ENCODE measurements around the gene RHEBL1. TPM values are rescaled to one million over a fixed set of nuclear protein-coding genes. Genes with fewer than 3 reads are reported as not detected.

RHEBL1 gene
- total and polyA plus RNA-seq, 2 of the 4 experiments (the other 2 are of a cell fraction), result 0.62 to 0.72 TPM

DNA sequence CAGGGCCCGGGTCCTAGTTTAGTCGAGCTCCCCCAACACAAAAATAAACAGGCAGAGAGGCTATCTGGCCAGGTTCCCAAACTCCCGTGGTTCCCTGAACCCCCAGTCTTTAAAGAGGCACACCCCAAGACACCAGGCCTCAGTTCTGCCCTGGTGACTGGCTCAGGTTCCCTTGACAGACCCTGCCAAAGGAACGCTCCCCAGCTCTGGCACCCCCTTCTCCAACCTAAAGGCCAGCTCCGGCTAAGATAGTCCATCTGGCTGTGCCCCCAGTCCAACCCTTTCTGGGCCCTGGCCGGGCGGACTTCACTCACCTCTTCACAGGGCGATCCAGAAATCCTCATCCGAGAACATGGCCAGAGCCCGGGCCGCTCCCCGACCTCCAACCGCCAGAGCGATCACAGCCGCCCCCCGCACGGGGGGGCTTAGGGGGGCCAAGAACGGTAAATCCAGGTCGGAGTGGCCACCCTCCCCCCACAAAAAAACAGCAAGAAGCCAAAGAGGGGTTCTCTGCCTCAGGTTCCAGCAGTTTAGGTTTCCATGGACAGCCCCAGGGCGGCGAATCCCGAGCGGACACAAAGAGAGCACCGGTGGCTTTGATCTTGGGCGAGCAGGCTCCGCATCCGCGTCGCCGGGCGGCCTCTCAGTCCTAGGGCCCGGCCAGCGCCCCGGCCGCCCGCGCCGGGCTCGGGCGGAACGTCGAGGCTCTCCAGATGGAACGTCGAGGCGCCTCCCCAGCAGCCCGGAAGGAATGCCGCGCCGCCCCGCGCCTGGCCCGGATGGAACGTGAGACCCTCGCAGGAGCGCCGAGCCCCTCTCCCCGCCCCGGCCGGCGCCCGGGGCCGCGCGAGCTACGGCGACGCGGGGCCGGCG lies 10.2 kb downstream of the RHEBL1 start:
- H3K56ac ChIP-seq (ENCODE audit: extremely low read depth, insufficient read depth, low read length), result peak overlapping the region; percentile 81
- peak overlapping the region; percentile 98 for H2BK5ac ChIP-seq (ENCODE audit: low read depth, low read length, poor library complexity, severe bottlenecking)
- intact Hi-C loops (cut with micrococcal nuclease), result no loop called here
- H3K4me3 ChIP-seq (ENCODE audit: insufficient read depth, low read depth, low read length), result peak overlapping the region; percentile 81
- H3K27me3 ChIP-seq (ENCODE audit: control insufficient read depth, insufficient read depth, low read length), result no peaks in the 10 kb centered on the region
- peaks cover 6% of the 10 kb centered on the region for H3K36me3 ChIP-seq (ENCODE audit: control insufficient read depth, insufficient read depth, low read length)
- H4K5ac ChIP-seq (ENCODE audit: low read depth, low read length), result 0 out of 2 replicates have a peak overlapping the region, but pooled peaks have one; percentile 7
- H2BK20ac ChIP-seq (ENCODE audit: low read depth, low read length), result no peak overlapping the region
- POLR2A ChIA-PET (ENCODE audit: unreplicated experiment), result interaction anchor here (1.1 kb wide), 1 partner anchor 71 kb away, joined by 4 read pairs; the partner anchor contains the start of gene TUBA1B
- H3K9ac ChIP-seq (ENCODE audit: low read depth, low read length), result peak overlapping the region; percentile 94
- dilution Hi-C loops (cut with HindIII; ENCODE audit: low sequenced_read_pairs, unreplicated experiment), result no loop called here
- H3K9me1 ChIP-seq (ENCODE audit: insufficient read depth, low read length), result peaks cover 24% of the 10 kb centered on the region
- H2AK5ac ChIP-seq (ENCODE audit: low read depth, low read length), result peak overlapping the region; percentile 83
- DNase-seq (no peak), ATAC-seq (ENCODE audit: low read depth) (peak; percentile 2)
- peak overlapping the region; percentile 98 for H3K27ac ChIP-seq (ENCODE audit: insufficient read depth, low read length)
- H4K20me1 ChIP-seq (ENCODE audit: insufficient read depth, low read length), result peaks cover 49% of the 10 kb centered on the region
- H3K4ac ChIP-seq (ENCODE audit: low read depth, low read length), result peak overlapping the region; percentile 94
- peaks cover 7% of the 10 kb centered on the region for H3K4me1 ChIP-seq (ENCODE audit: control insufficient read depth, insufficient read depth, low read length)
- H2BK15ac ChIP-seq (ENCODE audit: low read depth, low read length), result no peak overlapping the region
- peak overlapping the region; percentile 99 for H3K14ac ChIP-seq (replicated peaks; ENCODE audit: low read depth, low read length)
- H3K79me1 ChIP-seq (ENCODE audit: low read depth in 1 of 2, low read length in 2 of 2), result peaks cover 15 to 59% of the 10 kb centered on the region in 2 experiments; a peak in 3 of 4 replicates
- H2AK9ac ChIP-seq (replicated peaks; ENCODE audit: low read depth, low read length, poor library complexity), result peak overlapping the region; percentile 98
- in situ Hi-C loops (cut with MboI; ENCODE audit: low sequenced_read_pairs), result loop anchor here (5.0 kb wide), 1 partner anchor 178 kb away; no protein-coding TSS in a partner anchor
- no peak overlapping the region for H2BK120ac ChIP-seq (ENCODE audit: low read depth, low read length)
- no peak overlapping the region for H3K18ac ChIP-seq (ENCODE audit: low read depth, low read length)
- WGBS, 2 experiments (ENCODE audit: extremely low coverage in 2 of 2, insufficient read length in 1 of 2), result 4% methylated on average over 16 of the region's 70 CpGs; no CpG with 5 or more reads in 1 of the 2 experiments
- peak overlapping the region; percentile 77 for H4K91ac ChIP-seq (ENCODE audit: insufficient read depth, low read depth, low read length)
- no TSS peak for BruUV-seq (replicated peaks)
- peak overlapping the region; percentile 81 for H3K23ac ChIP-seq (ENCODE audit: low read depth, low read length)
- peak overlapping the region; percentile 100 for H2AFZ ChIP-seq (replicated peaks; ENCODE audit: low read length, poor library complexity)
- H3K9me3 ChIP-seq (ENCODE audit: control insufficient read depth, insufficient read depth, low read length), result no peaks in the 10 kb centered on the region
- H3K4me2 ChIP-seq (ENCODE audit: low read depth, low read length), result peak overlapping the region; percentile 97
- peak overlapping the region in 1 of 2 experiments; percentile 96; a peak in 3 of 4 replicates for H4K8ac ChIP-seq (ENCODE audit: low read depth in 2 of 2, low read length in 2 of 2)
- CTCF ChIA-PET, result no interaction called here
- TF ChIP-seq, protein P1, sequence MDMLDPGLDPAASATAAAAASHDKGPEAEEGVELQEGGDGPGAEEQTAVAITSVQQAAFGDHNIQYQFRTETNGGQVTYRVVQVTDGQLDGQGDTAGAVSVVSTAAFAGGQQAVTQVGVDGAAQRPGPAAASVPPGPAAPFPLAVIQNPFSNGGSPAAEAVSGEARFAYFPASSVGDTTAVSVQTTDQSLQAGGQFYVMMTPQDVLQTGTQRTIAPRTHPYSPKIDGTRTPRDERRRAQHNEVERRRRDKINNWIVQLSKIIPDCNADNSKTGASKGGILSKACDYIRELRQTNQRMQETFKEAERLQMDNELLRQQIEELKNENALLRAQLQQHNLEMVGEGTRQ (IDR thresholded peaks at IDR 0.05; ENCODE audit: low read depth, low read length), result no peak
- TF ChIP-seq POLR2A (IDR thresholded peaks at IDR 0.05; ENCODE audit: low read depth, low read length) (no peak), SMC3 (IDR thresholded peaks at IDR 0.05; ENCODE audit: low read depth, low read length) (no peak), FOS (IDR thresholded peaks at IDR 0.05; ENCODE audit: low read depth, low read length) (no peak), CEBPB (IDR thresholded peaks at IDR 0.05; ENCODE audit: low read depth, low read length) (no peak), RFX5 (IDR thresholded peaks at IDR 0.05; ENCODE audit: low read depth, low read length) (no peak), MAFK (IDR thresholded peaks at IDR 0.05; ENCODE audit: low read depth, low read length) (no peak), CHD1 (IDR thresholded peaks at IDR 0.05; ENCODE audit: low read depth, low read length) (no peak), RCOR1 (IDR thresholded peaks at IDR 0.05; ENCODE audit: insufficient replicate concordance, low read length) (no peak), RAD21 (IDR thresholded peaks at IDR 0.05; ENCODE audit: low read length) (no peak), MAZ (IDR thresholded peaks at IDR 0.05; ENCODE audit: borderline replicate concordance, low read depth, low read length) (no peak), BHLHE40 (IDR thresholded peaks at IDR 0.05; ENCODE audit: low read depth, low read length) (no peak)
- TF ChIP-seq, protein P2, sequence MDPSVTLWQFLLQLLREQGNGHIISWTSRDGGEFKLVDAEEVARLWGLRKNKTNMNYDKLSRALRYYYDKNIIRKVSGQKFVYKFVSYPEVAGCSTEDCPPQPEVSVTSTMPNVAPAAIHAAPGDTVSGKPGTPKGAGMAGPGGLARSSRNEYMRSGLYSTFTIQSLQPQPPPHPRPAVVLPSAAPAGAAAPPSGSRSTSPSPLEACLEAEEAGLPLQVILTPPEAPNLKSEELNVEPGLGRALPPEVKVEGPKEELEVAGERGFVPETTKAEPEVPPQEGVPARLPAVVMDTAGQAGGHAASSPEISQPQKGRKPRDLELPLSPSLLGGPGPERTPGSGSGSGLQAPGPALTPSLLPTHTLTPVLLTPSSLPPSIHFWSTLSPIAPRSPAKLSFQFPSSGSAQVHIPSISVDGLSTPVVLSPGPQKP (IDR thresholded peaks at IDR 0.05; ENCODE audit: borderline replicate concordance, low read depth, low read length), result no peak
- TF ChIP-seq, protein P3, sequence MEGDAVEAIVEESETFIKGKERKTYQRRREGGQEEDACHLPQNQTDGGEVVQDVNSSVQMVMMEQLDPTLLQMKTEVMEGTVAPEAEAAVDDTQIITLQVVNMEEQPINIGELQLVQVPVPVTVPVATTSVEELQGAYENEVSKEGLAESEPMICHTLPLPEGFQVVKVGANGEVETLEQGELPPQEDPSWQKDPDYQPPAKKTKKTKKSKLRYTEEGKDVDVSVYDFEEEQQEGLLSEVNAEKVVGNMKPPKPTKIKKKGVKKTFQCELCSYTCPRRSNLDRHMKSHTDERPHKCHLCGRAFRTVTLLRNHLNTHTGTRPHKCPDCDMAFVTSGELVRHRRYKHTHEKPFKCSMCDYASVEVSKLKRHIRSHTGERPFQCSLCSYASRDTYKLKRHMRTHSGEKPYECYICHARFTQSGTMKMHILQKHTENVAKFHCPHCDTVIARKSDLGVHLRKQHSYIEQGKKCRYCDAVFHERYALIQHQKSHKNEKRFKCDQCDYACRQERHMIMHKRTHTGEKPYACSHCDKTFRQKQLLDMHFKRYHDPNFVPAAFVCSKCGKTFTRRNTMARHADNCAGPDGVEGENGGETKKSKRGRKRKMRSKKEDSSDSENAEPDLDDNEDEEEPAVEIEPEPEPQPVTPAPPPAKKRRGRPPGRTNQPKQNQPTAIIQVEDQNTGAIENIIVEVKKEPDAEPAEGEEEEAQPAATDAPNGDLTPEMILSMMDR (conservative IDR thresholded peaks at IDR 0.05; ENCODE audit: low read depth, low read length), result no peak

Measured in IMR-90 (cell line).